ENCODE results near the gene NOP58.

DNA sequence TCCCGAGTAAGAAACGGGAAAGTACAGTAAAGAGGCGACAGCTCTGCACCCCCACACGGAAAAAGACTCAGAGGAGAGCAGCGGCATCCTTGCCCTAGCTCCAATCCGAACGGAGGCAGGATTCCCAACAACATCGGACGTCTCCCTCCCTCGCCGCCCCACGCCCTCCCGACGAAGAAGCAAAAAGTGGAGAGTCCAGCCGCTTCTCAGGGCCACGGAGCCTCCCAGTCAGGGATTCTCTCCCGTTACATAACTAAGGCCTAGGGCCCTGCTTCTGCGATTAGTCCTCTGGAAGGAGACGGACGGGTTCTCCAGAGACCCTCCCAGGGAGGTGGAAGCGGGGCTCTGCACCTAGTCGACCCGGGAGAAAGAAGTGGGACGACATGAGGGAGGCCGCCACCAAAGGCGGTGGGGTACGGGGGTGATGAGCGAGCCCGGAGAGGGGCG, 27.8 kb upstream of the NOP58 start:
- TF ChIP-seq CTCF (conservative IDR thresholded peaks at IDR 0.05) = no peak
- TF ChIP-seq EZH2 (IDR thresholded peaks at IDR 0.05; ENCODE audit: low read depth) = no peak

Data from PC-9 (cell line).